GM23338 (cell line): ENCODE measurements around the gene PRTN3. TPM values are rescaled to one million over a fixed set of nuclear protein-coding genes. Genes with fewer than 3 reads are reported as not detected.
A peak's percentile ranks its signal among the peaks of the same experiment; 100 is the strongest.

Experiments used
- ATAC-seq: fragments of 200-7000 bp; cut with Tn5 transposase; 3 replicates; pipeline ENCODE4 v1.9.1; 2020
- DNase-seq: peaks from one replicate; pipeline ENCODE4 v3.0.0-alpha.2; 2015; ENCODE audit warnings: low spot score
- H2AFZ ChIP-seq: fragments of 200-600 bp; sonication (generic); 2 replicates; pipeline ENCODE4 v1.8.0; 2016; ENCODE audit warnings: antibody characterized with exemption, mild to moderate bottlenecking, moderate library complexity
- H3F3A ChIP-seq: fragments of 200-600 bp; sonication (generic); replicated peaks from 2 replicates; pipeline ENCODE4 v1.8.0; 2017; ENCODE audit warnings: antibody characterized with exemption, mixed run types, low read depth
- H3K27ac ChIP-seq: fragments of 200-600 bp; sonication (generic); 2 replicates; pipeline ENCODE4 v1.6.1; 2016; ENCODE audit warnings: low read depth
- H3K27me3 ChIP-seq: fragments of 200-600 bp; sonication (generic); 2 replicates; pipeline ENCODE4 v1.8.0; 2016; ENCODE audit warnings: mild to moderate bottlenecking, mixed run types, moderate library complexity; ENCODE audit not compliant: insufficient read depth
- H3K36me3 ChIP-seq: fragments of 200-600 bp; sonication (generic); 2 replicates; pipeline ENCODE4 v1.8.0; 2016; ENCODE audit warnings: mild to moderate bottlenecking; ENCODE audit not compliant: insufficient read depth
- H3K4me1 ChIP-seq: fragments of 200-600 bp; sonication (generic); 2 replicates; pipeline ENCODE4 v1.8.0; 2016; ENCODE audit warnings: mild to moderate bottlenecking, moderate library complexity; ENCODE audit not compliant: insufficient read depth
- H3K4me2 ChIP-seq: fragments of 200-600 bp; sonication (generic); 2 replicates; pipeline ENCODE4 v1.7.1; 2017; ENCODE audit warnings: mixed run types
- H3K4me3 ChIP-seq: fragments of 200-600 bp; sonication (generic); 2 replicates; pipeline ENCODE4 v1.6.1; 2016; ENCODE audit warnings: mixed run types
- H3K79me2 ChIP-seq: fragments of 200-600 bp; sonication (generic); replicated peaks from 2 replicates; pipeline ENCODE4 v1.8.0; 2017; ENCODE audit warnings: mild to moderate bottlenecking; ENCODE audit not compliant: insufficient read depth
- H3K9me2 ChIP-seq: fragments of 200-600 bp; sonication (generic); 2 replicates; pipeline ENCODE4 v1.8.0; 2017; ENCODE audit not compliant: insufficient read depth
- H4K20me1 ChIP-seq: fragments of 200-600 bp; sonication (generic); replicated peaks from 2 replicates; pipeline ENCODE4 v1.8.0; 2017; ENCODE audit warnings: mild to moderate bottlenecking; ENCODE audit not compliant: insufficient read depth
- H3K27ac Mint-ChIP-seq: 2 replicates; pipeline ENCODE4 v1.8.0; 2020; ENCODE audit warnings: inconsistent platforms, mild to moderate bottlenecking, moderate library complexity, mixed read lengths
- H3K27me3 Mint-ChIP-seq: 3 replicates; pipeline ENCODE4 v1.8.0; 2022; ENCODE audit warnings: low read depth, mild to moderate bottlenecking, moderate library complexity, mixed read lengths, inconsistent platforms; ENCODE audit not compliant: insufficient read depth, poor library complexity
- H3K36me3 Mint-ChIP-seq: 3 replicates; pipeline ENCODE4 v1.8.0; 2021; ENCODE audit warnings: low read depth, mild to moderate bottlenecking, inconsistent platforms, moderate library complexity, mixed read lengths
- H3K4me1 Mint-ChIP-seq: 3 replicates; pipeline ENCODE4 v1.8.0; 2020; ENCODE audit warnings: mild to moderate bottlenecking, inconsistent platforms, mixed read lengths
- H3K4me3 Mint-ChIP-seq: 3 replicates; pipeline ENCODE4 v1.8.0; 2021; ENCODE audit warnings: moderate library complexity, mild to moderate bottlenecking, inconsistent platforms, mixed read lengths
- H3K9me3 Mint-ChIP-seq: 3 replicates; pipeline ENCODE4 v1.8.0; 2020; ENCODE audit warnings: moderate library complexity, mild to moderate bottlenecking, inconsistent platforms, mixed read lengths
- CREB1 ChIP-seq: fragments of 250-450 bp; sonication (Bioruptor Pico); IDR thresholded peaks from 2 replicates; pipeline ENCODE4 v1.5.0; 2020; ENCODE audit warnings: low read depth, mild to moderate bottlenecking, moderate library complexity
- EZH2phosphoT487 ChIP-seq: fragments of 200-600 bp; sonication (generic); IDR thresholded peaks from one replicate; pipeline ENCODE4 v1.8.1; 2018; ENCODE audit warnings: antibody characterized with exemption; ENCODE audit not compliant: unreplicated experiment
- NANOG ChIP-seq: IDR thresholded peaks from 2 replicates; pipeline ENCODE4 v1.6.1; 2016; ENCODE audit warnings: antibody characterized with exemption, borderline replicate concordance
- STAT1 ChIP-seq: IDR thresholded peaks from one replicate; pipeline ENCODE4 v1.6.1; 2016; ENCODE audit warnings: antibody characterized with exemption; ENCODE audit not compliant: unreplicated experiment
- polyA plus RNA-seq: library from polyadenylated mRNA; unstranded; fragments of >200 nt; fragmentation: Nextera tagmentation; extraction: Ambion mirVana; gene quantifications from 2 replicates; pipeline ENCODE4 v1.2.1, GENCODE V29; 2016
- total RNA-seq: library from RNA; depleted of rRNA; stranded (reverse); fragments of >200 nt; shearing (Covaris generic); gene quantifications from 2 replicates; pipeline ENCODE4 v1.2.3, GENCODE V29; 2014
- TF ChIP-seq, protein P1 (sequence below), 2 experiments: fragments of 200-600 bp in 1 of 2; sonication (generic) in 1 of 2; conservative IDR thresholded peaks; 2 replicates each; pipeline versions ENCODE4 v1.5.1 to v1.6.1; 2016 to 2017; ENCODE audit warnings: antibody characterized with exemption in 2 of 2, low read depth in 2 of 2, mild to moderate bottlenecking in 2 of 2, moderate library complexity in 1 of 2
- TF ChIP-seq, protein P2 (sequence below): IDR thresholded peaks from 2 replicates; pipeline ENCODE4 v1.6.1; 2016; ENCODE audit warnings: antibody characterized with exemption
- TF ChIP-seq, protein P3 (sequence below): IDR thresholded peaks from one replicate; pipeline ENCODE4 v1.6.1; 2018; ENCODE audit warnings: antibody characterized with exemption; ENCODE audit not compliant: unreplicated experiment

The PRTN3 gene
- total and polyA plus RNA-seq, 2 experiments from 2014 or later = 0.21 to 0.68 TPM

DNA sequence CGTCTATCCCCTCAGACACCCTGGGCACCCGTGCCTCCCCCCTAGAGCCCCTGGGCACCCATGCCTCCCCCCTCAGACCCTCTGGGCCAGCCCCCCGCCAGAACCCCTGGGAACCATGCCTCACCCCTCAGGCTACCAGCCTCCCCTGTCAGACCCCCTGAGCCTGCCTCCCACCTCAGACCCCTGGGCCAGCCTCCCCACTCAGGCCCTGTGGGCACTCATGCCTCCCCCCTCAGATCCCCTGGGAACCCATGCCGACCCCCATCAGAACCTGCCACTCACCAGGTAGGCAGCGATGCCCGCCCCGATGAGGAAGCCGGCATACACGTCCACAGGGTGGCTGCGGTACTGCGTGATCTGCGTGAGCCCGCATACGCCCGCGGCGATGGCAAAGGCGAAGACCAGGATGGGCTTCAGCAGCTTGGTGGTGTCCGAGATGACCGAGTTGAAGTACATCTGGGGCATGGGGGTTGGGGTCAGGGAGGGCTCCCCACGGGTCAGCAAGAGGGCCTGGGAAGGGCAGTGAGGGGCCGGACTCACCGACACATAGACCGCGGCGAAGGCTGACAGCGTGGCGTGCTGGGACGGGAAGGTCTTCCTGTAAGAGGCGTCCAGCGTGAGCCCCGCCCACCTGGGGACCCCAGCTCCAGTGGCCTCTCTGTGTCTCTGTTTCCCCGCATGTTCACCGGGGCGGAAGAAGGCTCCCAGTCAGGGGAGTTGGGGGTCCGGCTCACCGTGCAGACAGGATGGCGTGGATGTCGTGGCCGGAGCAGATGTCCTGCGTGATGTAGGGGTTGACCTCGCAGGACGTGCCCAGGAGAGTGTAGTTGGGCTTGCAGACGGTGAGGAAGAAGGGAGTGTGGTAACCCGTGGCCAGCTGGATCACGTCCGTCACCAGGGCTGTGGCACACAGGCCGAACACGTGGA, 26.4 kb upstream of the PRTN3 start:
- Mint-ChIP-seq H3K36me3 (peaks cover 52% of the 10 kb centered on the region), H3K4me1 (no peaks in the 10 kb centered on the region), H3K4me3 (no peak overlapping the region), H3K9me3 (peaks cover 2% of the 10 kb centered on the region; the same call in 2 of the 3 replicates), H3K27me3 (peaks cover 26% of the 10 kb centered on the region), H3K27ac (no peak overlapping the region)
- no peak overlapping the region for H3K4me2 ChIP-seq
- DNase-seq (peak; percentile 33), ATAC-seq (peak; percentile 1; the same call in 1 of the 3 replicates)
- peaks cover 19% of the 10 kb centered on the region for H4K20me1 ChIP-seq
- no peak overlapping the region for H3K4me3 ChIP-seq
- H2AFZ ChIP-seq = no peak overlapping the region
- TF ChIP-seq NANOG (no peak), CREB1 (no peak), STAT1 (no peak), EZH2phosphoT487 (no peak)
- TF ChIP-seq, protein P1, sequence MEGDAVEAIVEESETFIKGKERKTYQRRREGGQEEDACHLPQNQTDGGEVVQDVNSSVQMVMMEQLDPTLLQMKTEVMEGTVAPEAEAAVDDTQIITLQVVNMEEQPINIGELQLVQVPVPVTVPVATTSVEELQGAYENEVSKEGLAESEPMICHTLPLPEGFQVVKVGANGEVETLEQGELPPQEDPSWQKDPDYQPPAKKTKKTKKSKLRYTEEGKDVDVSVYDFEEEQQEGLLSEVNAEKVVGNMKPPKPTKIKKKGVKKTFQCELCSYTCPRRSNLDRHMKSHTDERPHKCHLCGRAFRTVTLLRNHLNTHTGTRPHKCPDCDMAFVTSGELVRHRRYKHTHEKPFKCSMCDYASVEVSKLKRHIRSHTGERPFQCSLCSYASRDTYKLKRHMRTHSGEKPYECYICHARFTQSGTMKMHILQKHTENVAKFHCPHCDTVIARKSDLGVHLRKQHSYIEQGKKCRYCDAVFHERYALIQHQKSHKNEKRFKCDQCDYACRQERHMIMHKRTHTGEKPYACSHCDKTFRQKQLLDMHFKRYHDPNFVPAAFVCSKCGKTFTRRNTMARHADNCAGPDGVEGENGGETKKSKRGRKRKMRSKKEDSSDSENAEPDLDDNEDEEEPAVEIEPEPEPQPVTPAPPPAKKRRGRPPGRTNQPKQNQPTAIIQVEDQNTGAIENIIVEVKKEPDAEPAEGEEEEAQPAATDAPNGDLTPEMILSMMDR (conservative IDR thresholded peaks at IDR 0.05; ENCODE audit: low read depth in 2 of 2) = no peak
- TF ChIP-seq, protein P2, sequence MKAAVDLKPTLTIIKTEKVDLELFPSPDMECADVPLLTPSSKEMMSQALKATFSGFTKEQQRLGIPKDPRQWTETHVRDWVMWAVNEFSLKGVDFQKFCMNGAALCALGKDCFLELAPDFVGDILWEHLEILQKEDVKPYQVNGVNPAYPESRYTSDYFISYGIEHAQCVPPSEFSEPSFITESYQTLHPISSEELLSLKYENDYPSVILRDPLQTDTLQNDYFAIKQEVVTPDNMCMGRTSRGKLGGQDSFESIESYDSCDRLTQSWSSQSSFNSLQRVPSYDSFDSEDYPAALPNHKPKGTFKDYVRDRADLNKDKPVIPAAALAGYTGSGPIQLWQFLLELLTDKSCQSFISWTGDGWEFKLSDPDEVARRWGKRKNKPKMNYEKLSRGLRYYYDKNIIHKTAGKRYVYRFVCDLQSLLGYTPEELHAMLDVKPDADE = no peak
- TF ChIP-seq, protein P3, sequence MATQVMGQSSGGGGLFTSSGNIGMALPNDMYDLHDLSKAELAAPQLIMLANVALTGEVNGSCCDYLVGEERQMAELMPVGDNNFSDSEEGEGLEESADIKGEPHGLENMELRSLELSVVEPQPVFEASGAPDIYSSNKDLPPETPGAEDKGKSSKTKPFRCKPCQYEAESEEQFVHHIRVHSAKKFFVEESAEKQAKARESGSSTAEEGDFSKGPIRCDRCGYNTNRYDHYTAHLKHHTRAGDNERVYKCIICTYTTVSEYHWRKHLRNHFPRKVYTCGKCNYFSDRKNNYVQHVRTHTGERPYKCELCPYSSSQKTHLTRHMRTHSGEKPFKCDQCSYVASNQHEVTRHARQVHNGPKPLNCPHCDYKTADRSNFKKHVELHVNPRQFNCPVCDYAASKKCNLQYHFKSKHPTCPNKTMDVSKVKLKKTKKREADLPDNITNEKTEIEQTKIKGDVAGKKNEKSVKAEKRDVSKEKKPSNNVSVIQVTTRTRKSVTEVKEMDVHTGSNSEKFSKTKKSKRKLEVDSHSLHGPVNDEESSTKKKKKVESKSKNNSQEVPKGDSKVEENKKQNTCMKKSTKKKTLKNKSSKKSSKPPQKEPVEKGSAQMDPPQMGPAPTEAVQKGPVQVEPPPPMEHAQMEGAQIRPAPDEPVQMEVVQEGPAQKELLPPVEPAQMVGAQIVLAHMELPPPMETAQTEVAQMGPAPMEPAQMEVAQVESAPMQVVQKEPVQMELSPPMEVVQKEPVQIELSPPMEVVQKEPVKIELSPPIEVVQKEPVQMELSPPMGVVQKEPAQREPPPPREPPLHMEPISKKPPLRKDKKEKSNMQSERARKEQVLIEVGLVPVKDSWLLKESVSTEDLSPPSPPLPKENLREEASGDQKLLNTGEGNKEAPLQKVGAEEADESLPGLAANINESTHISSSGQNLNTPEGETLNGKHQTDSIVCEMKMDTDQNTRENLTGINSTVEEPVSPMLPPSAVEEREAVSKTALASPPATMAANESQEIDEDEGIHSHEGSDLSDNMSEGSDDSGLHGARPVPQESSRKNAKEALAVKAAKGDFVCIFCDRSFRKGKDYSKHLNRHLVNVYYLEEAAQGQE = no peak
- H3K79me2 ChIP-seq = peaks cover 12% of the 10 kb centered on the region
- 0 out of 2 replicates have a peak, but pooled peaks cover 4% of the 10 kb centered on the region for H3K9me2 ChIP-seq
- H3F3A ChIP-seq = peaks cover 29% of the 10 kb centered on the region
- peaks cover 15% of the 10 kb centered on the region for H3K36me3 ChIP-seq
- H3K4me1 ChIP-seq = no peaks in the 10 kb centered on the region; the same call in 1 of the 2 replicates
- H3K27me3 ChIP-seq = no peaks in the 10 kb centered on the region
- no peak overlapping the region for H3K27ac ChIP-seq
